Activated T-cell treated with anti-CD3 and anti-CD28 coated beads for 24 hours (primary cell): ENCODE data around the gene CDKN2B.

Experiments
- DNase-seq: peaks from one replicate; pipeline ENCODE4 v3.0.0-alpha.2; 2020; ENCODE audit warnings: low read depth

Gene CDKN2B

DNA sequence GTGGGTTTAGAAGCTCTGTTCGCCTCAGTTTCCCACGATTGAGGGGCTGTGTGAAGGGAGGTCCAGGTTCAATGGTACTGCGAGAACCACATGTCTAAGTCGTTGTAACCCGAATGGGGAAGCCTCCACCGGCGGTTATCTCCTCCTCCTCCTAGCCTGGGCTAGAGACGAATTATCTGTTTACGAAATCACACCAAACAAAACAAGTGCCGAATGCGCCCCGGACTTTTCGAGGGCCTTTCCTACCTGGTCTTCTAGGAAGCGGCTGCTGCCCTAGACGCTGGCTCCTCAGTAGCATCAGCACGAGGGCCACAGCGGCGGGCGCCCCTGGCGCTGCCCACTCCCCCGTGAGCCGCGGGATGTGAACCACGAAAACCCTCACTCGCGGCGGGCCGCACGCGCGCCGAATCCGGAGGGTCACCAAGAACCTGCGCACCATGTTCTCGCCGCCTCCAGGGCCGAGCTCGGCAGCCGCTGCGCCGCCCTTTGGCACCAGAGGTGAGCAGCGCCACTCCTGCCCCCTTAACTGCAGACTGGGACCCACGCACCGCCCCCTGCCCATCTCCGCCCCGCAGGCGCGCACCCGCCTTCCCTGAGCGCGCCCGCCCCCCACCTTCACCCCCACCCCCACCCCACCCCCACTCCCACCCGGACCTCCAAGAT lies 15.1 kb downstream of the CDKN2B start, which contains the start of gene CDKN2A:
TSS of gene CDKN2A (minus strand) at position 500 of the 663 bp plus-strand sequence.
- no peak for DNase-seq

GRCh38 chr9:21993007-21993406 lies 16.1 kb downstream of the CDKN2B start:
- DNase-seq: no peak

GRCh38 chr9:21991072-21991959 lies 17.8 kb downstream of the CDKN2B start:
- no peak for DNase-seq

DNA sequence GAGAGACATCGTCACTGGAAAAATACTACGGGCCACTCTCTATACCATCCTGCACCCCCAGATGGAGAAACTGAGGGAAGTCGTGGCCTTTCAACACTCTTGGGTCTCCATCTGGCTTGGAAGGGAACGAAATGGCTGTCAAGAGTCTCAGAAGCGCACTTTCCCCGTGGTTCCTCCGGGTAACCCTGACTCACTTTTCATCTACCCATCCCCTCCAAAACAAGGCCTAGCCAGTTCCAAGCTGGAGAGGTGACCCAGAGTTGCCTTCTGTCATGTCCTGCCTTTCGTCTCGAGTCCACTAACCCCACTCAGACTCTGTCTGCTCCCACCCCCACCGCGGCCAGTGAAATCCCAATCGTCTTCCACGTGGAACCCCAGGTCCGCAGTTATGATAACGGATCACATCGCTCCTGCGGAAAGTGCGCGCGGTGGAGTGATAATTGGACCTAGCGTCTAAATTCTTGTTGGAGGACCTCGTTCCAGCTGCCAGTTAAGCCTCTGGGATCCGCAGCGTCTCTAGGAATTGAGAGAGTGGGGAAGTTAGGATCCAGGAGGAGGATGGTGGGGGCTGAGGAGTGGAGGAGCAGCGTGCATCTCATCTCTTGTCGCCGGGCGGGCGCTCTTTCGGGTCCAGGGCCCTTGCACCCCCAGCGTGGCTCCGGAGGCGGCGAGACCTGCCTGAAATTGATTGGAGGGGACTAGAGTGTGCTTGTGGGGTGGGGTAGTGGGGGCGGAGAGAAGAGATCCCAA lies 19.5 kb downstream of the CDKN2B start:
- no peak for DNase-seq

DNA sequence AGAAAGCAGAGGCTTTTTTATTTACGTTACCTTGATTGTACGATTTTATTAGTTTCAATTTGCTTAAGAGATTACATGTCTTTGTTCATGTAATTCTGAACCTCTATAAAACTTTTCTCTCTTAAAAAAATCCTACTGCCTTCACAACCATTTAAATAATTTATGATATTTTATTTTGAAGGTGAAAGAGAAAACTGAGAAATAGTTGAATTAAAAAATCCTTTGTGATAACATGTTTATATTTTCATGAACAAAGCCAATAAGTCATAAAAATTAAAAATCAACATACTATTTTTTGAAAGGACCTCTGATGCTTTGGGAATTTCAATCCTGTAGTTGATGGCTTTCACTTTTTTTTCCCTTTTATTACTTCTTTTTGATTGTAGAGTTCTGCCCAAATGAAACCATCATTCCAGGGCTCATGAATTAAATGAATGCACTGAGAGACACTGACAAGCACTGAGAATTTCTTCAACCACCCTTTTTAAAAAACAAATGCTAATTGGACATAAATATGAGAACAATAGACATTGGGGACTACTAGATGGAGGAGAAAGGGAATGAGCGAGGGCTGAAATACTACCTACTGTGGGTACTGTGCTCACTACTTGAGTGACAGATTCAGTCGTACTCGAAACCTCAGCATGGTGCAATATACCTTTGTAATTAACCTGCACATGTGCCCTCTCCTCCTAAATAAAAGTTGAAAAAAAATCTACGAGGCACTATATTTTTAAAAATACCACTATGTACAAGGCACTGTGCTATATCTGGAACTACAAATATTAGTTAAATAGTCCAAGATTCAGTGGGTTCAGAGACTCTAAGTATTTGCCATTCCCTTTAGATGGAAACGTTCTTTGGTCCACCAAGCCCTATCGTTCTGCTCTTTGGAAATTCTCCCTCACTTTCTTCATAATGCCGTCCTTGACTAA lies 20.8 kb downstream of the CDKN2B start:
- DNase-seq: no peak

- DNase-seq: no peak
Observed at GRCh38 chr9:21985964-21986667, 23.0 kb downstream of the CDKN2B start.

- no peak for DNase-seq
Observed at GRCh38 chr9:21984101-21984500, 25.0 kb downstream of the CDKN2B start.

DNA sequence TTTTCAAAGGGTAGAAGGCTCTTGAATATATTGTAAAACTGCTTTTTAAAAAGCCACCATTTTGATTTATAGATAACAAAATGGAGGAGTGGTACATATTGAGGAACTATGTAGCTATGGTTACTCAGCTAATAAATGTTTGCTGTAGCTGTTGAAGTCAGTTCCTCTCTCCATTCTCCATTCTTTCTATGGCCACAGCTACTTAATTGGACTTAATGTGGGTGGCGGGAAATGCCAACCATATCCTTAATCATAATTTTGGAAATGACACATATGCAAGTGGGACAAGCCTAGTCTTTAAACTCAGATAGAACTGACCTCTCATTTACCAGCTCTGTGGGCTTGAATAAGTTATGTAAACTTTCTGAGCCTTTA lies 25.6 kb downstream of the CDKN2B start:
- DNase-seq: no peak

DNA sequence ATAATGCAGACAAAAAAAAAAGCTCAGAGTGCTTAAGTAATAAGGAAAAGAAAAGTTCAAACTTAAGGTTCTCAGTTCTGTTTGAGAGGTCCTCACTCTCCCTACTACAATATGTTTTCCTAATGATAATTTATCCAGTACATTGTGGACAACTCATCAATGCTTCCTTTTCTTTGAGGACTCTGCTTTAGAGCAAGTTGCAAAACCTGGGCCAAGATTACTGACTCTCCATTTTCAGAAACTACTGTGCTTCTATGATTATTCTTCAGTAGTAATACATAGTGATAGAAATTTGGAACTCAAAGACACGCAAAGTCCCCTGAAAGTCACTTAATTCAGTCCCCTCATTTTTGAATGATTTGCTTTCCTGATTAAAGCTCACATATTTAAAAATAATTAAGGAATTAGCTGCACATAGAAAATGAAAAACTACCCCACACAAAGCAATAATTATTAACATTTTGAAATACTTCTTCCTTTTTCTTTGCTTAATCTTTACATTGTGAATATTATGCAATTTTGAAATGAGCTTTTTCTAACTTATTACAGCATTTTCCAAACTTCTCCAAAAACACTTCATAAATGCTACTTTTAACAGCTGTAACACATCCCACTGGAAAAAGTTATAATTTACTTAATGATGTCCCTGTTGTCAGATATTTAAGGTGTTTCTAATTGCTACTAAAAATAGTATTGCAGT lies 26.1 kb downstream of the CDKN2B start:
- no peak for DNase-seq

GRCh38 chr9:21982391-21982790 lies 26.7 kb downstream of the CDKN2B start:
- DNase-seq: no peak

DNA sequence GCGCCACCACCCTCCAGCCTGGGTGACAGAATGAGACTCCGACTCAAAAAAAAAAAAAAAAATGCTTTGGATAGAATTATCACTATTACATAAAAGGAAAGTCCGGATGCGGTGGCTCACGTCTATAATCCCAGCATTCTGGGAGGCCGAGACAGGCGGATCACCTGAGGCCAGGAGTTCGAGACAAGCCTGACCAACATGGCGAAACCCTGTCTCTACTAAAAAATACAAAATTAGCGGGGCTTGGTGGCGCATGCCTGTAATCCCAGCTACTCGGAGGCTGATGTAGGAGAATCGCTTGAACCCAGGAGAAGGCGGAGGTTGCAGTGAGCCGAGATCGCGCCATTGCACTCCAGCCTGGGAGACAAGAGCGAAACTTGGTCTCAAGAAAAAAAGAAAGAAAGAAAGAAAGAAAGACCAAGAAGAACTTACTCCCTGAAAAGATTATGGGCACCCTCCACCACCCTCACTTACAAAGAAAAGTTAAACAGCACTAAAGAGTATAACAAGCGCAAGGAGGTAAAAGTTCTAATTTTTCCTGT lies 32.7 kb downstream of the CDKN2B start:
- no peak for DNase-seq

GRCh38 chr9:21974722-21975409 lies 34.2 kb downstream of the CDKN2B start:
- no peak for DNase-seq

DNA sequence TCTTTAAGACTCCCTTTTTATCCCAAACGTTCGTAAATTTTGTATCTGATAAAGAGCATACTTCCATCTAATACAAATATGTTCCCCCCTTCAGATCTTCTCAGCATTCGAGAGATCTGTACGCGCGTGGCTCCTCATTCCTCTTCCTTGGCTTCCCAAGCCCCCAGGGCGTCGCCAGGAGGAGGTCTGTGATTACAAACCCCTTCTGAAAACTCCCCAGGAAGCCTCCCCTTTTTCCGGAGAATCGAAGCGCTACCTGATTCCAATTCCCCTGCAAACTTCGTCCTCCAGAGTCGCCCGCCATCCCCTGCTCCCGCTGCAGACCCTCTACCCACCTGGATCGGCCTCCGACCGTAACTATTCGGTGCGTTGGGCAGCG lies 34.8 kb downstream of the CDKN2B start:
- no peak for DNase-seq

DNA sequence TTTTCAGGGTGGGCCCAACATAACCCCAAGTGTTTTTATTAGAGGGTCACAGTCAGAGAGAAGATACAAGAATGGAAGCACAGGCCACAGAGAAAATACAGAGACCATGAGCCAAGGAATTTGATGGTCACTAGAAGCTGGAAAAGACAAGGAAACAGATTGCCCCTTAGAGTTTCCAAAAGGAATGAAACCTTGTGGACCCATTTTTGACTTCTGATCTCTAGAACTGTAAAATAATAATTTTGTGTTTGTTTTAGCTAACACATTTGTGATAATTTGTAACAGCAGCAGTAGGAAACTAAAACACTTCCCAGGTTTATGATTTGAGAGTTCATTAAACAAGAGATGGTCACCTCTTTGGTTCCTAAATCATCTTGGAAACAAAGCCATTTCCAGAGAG lies 36.7 kb downstream of the CDKN2B start:
- DNase-seq: no peak

GRCh38 chr9:21970800-21971640 lies 38.1 kb downstream of the CDKN2B start:
- DNase-seq: no peak

DNA sequence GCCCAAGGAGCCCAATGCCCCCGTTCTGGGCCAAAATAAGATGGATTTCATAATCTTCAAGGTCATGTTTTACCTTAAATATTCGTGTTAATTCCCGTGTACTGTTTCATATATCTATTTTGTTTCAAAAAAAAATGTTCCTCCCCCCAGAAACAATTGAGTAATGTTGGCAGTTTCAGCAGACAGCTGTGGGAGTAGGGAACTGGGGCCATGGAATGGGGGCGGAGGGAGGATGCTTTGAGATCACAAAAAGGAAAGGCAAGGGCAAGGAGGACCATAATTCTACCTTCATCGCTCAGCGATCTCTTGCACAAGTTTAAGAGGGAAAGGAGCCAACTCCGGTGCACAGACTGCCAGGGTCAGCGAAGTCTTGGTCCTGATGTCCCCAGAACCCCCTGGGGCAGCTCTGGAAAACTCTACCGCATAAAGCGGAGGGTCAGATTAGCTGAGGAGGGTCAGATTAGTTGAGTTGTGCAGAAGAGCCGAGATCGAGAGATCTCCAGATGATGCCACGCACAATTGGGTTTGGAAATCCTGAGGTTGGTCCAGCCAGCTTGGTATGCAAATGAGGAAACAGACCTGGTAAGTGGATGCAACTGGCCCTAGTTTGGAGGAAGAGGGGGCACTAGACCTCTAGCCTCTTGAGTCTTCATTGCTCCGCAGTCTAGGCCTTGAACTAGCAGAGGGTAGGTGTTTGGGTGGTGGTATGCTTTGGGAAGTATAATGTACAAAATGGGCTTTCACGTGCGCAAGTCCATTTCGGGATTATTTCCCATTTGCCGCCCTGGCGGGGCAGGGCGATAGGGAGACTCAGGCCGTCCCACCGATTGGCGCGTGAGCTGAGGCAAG lies 38.9 kb downstream of the CDKN2B start:
- DNase-seq: no peak
